NCI-H128 (cell line): ENCODE measurements around the gene CCT8L2.
"Not testable (repeated sequence)": the region's sequence is repeated elsewhere in the genome, so short reads cannot be mapped to it uniquely, and the experiment has no call there.

ENCODE experiments used
- DNase-seq: peaks from one replicate; lab custom pipeline; 2025; ENCODE audit not compliant: unreplicated experiment; lab: John Stamatoyannopoulos, UW

CCT8L2 gene

GRCh38 chr22:16599648-16600047 lies 7.0 kb upstream of the CCT8L2 start:
- DNase-seq, result not testable (repeated sequence)

DNA sequence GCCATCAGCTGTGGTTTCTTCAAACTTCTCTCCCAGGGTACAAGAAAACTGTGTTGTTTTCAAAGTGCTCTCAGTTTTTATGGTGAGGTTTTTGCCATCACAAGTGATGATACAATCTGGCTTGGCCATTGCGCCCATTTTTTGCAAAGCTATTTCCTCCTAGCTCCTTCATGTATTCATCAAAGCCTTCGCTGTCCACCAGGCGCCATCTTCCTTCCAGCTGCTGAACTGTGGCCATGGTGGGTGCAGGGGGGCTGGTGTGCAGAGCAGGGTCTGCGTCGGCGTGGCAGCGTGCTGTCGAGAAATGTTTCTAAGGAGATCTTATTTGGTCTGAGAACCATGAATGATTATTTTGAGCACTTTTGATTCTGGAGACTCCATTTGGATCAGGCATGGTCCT lies 2.6 kb upstream of the CCT8L2 start:
- DNase-seq, result not testable (repeated sequence)

GRCh38 chr22:16594026-16594425 lies 1.4 kb upstream of the CCT8L2 start:
- no peak for DNase-seq

DNA sequence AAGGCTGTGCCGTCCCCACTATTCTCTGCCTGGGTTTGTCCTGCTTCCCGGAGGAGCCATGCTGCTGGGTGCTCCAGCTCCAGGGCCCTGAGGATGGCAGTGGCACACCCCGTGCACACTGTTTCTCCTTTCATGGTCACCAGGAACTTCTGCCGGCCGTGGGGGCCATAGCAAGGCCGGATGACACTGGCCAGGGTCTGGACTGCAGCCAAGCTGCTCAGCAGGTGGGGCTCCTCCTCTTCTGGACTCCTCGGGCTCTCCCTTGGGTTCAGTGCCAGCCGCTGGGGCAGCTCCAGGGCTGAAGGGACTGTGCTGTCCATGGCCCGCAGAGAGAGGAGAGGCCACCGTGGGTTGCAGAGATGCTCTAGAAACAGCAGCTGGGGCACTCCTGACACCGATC lies 379 bp downstream of the CCT8L2 start:
- not testable (repeated sequence) for DNase-seq

DNA sequence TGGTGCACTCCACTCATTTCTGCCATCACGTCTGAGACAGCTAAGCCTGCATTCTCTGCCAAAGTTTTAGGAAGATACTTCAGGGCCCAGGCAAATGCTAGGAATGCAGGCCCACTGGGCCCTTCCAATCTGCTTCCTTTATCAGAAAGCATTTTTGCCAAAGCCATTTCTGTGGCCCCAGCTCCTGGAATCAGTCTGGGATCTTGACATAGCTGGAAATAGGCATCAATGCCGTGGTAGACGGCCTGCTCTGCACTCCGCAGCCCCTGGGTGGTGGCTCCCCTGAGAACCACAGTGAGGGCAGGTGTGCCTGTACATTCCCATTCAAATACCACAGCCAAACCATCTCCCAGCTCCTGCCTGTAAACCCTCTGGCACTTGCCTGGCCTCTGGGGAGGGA lies 1.5 kb downstream of the CCT8L2 start:
- DNase-seq, result not testable (repeated sequence)

GRCh38 chr22:16586991-16587390 lies 5.6 kb downstream of the CCT8L2 start:
- no peak for DNase-seq

DNA sequence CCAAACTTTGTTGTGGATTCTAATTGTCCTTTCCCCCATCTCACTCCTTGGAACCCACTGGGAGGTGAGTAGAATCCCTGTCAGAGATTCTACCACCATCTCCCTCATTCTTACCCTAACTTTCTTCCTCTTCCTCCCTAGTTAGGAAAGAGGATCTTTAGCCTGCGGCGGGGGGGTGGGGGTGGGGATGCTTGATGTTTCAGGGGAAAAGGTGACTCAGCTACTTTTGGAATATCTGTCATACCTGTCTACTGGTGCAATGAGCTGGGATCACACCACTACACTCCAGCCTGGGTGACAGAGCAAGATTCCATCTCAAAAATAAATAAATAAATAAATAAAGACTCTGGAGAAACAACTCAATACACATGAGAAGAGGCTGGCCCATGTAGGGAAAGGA lies 6.4 kb downstream of the CCT8L2 start:
- no peak for DNase-seq

DNA sequence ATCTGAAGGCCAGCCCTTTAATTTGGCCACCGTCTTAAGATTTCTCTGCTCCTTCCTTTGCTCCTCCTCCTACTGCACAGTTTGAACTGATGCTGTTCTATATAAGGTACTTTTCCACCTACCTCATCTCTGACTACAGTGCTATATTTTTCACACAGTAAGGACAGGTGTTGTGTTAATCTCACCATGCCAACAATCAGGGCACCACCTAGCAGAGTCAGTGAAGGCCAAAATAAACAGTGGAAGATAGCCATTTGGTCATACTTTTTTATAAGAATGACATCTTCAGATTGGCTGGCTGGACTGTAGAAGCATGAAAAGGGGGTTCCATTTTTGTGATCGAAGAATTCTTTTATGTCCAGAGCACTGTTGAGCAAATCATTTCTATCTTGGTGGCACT lies 11.7 kb downstream of the CCT8L2 start:
- not testable (repeated sequence) for DNase-seq

GRCh38 chr22:16569240-16569834 lies 23.3 kb downstream of the CCT8L2 start:
- not testable (repeated sequence) for DNase-seq

GRCh38 chr22:16568425-16568758 lies 24.2 kb downstream of the CCT8L2 start:
- DNase-seq, result no peak

DNA sequence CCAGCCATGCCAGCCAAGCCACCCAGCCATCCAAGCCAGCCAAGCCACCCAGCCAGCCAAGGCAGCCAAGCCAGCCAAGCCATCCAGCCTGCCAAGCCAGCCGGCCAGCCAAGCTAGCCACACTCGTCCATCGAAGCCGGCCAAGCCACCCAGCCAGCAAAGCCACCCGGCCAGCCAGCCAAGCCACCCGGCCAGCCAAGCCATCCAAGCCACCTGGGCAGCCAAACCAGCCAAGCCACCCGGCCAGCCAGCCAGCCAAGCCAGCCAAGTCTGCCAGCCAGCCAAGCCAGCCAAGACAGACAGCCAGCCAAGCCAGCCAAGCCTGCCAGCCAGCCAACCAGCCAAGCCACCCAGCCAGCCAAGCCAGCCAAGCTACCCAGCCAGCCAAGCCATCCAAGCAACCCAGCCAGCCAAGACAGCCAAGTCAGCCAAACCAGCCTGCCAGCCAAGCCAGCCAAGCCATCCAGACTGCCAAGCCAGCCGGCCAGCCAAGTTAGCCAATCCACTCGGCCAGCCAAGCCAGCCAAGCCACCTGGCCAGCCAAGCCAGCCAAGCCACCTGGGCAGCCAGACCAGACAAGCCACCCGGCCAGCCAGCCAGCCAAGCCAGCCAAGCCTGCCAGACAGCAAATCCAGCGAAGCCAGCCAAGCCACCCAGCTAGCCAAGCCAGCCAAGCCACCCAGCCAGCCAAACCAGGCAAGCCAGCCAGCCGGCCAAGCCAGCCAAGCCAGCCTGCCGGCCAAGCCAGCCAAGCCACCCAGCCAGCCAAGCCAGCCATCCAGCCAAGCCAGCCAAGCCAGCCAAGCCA lies 24.8 kb downstream of the CCT8L2 start:
- DNase-seq, result not testable (repeated sequence)

DNA sequence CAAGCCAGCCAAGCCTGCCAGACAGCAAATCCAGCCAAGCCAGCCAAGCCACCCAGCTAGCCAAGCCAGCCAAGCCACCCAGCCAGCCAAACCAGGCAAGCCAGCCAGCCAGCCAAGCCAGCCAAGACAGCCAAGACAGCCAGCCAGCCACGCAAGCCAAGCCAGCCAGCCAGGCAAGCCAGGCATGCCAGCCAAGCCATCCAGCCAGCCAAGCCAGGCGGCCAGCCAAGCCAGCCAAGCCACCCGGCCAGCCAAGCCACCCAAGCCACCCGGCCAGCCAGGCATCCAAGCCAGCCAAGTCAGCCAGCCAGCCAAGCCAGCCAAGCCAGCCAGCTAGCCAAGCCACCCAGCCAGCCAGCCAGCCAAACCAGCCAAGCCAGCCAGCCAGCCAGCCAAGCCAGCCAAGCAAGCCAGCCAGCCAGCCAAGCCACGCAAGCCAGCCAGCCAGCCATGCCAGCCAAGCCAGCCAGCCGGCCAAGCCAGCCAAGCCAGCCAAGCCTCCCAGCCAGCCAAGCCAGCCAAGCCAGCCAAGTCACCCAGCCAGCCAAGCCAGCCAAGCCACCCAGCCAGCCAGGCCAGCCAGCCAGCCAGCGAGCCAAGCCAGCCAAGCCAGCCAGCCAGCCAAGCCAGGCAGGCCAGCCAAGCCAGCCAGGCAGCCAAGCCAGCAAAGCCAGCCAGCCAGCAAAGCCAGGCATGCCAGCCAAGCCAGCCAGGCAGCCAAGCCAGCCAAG lies 26.0 kb downstream of the CCT8L2 start:
- DNase-seq, result not testable (repeated sequence)

DNA sequence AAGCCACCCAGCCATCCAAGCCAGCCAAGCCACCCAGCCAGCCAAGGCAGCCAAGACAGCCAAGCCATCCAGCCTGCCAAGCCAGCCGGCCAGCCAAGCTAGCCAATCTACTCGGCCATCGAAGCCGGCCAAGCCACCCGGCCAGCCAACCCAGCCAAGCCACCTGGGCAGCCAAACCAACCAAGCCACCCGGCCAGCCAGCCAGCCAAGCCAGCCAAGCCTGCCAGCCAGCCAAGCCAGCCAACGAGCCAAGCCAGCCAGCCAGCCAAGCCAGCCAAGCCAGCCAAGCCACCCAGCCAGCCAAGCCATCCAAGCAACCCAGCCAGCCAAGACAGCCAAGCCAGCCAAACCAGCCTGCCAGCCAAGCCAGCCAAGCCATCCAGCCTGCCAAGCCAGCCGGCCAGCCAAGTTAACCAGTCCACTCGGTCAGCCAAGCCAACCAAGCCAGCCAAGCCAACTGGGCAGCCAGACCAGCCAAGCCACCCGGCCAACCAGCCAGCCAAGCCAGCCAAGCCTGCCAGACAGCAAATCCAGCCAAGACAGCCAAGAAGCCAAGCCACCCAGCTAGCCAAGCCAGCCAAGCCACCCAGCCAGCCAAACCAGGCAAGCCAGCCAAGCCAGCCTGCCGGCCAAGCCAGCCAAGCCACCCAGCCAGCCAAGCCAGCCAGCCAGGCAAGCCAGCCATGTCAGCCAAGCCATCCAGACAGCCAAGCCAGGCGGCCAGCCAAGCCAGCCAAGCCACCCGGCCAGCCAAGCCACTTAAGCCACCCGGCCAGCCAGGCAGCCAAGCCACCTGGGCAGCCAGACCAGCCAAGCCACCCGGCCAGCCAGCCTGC lies 26.8 kb downstream of the CCT8L2 start:
- DNase-seq, result not testable (repeated sequence)

- DNase-seq, result not testable (repeated sequence)
Observed at GRCh38 chr22:16564837-16565584, 27.6 kb downstream of the CCT8L2 start.

DNA sequence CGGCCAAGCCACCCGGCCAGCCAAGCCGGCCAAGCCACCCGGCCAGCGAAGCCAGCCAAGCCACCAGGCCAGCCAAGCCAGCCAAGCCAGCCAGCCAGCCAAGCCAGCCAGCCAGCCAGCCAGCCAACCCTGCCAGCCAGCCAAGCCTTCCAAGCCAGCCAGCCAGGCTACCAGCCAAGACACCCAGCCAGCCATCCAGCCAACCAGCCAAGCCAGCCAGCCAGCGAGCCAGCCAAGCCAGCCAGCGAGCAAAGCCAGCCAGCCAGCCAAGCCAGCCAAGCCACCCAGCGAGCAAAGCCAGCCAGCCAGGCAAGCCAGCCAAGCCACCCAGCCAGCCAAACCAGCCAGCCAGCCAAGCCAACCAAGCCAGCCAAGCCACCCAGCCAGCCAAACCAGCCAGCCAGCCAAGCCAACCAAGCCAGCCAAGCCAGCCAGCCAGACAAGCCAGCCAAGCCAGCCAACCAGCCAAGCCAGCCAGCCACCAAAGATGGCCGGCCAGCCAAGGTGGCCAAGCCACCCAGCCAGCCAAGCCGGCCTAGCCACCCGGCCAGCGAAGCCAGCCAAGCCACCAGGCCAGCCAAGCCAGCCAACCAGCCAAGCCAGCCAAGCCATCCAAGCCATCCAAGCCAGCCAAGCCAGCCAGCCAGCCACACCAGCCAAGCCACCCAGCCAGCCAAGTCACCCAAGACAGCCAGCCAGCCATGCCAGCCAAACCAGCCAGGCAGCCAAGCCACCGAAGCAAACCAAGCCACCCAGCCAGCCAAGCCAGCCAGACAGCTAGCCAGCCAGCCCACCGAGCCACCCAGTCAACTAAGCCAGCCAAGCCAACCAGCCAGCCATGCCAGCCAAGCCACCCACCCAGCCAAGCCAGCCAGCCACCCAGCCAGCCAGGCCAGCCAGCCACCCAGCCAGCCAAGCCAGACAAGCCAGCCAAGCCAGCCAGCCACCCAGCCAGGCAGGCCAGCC lies 28.8 kb downstream of the CCT8L2 start:
- DNase-seq, result no peak

GRCh38 chr22:16562711-16563554 lies 29.7 kb downstream of the CCT8L2 start:
- DNase-seq, result no peak

- not testable (repeated sequence) for DNase-seq
Observed at GRCh38 chr22:16561093-16561658, 31.4 kb downstream of the CCT8L2 start.

GRCh38 chr22:16560651-16561050 lies 32.0 kb downstream of the CCT8L2 start:
- not testable (repeated sequence) for DNase-seq
